GM12891 (cell line): Measurements from ENCODE around the gene ADGRL3.

ENCODE experiments used
- POLR2A ChIP-seq: IDR thresholded peaks from 2 replicates; pipeline ENCODE4 v1.6.1; 2011; ENCODE audit warnings: low read depth, low read length, control low read depth
- POLR2AphosphoS5 ChIP-seq: IDR thresholded peaks from 2 replicates; pipeline ENCODE4 v1.6.1; 2011; ENCODE audit warnings: low read depth, low read length, control low read depth
- SPI1 ChIP-seq: IDR thresholded peaks from 2 replicates; pipeline ENCODE4 v1.6.1; 2011; ENCODE audit warnings: low read depth, low read length, control low read depth
- TAF1 ChIP-seq: IDR thresholded peaks from 2 replicates; pipeline ENCODE4 v1.6.1; 2011; ENCODE audit warnings: low read depth, low read length, control low read depth

DNA sequence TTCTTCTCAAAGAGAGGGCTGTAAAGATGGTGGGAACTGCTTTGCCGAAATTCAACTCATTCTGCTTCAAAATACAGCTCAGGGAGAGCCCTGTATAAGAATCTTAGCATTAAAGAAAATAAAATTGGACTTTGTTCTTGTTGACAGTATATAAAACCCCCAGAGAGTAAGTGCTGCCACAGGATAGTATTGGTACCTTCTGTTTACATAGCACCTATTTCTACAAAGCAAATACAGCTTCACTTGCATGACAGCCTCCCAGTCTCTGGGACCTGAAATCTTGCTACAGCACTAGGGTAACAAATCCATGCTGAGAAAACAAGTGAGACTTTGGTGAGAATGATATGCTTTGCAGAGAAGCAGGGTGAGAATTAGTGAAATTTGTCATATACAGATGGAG, 428.6 kb downstream of the ADGRL3 start:
- TF ChIP-seq POLR2A (no peak), POLR2AphosphoS5 (no peak), SPI1 (no peak), TAF1 (no peak)
